ENCODE measurements around the gene BBS9.

- TF ChIP-seq, protein P1, sequence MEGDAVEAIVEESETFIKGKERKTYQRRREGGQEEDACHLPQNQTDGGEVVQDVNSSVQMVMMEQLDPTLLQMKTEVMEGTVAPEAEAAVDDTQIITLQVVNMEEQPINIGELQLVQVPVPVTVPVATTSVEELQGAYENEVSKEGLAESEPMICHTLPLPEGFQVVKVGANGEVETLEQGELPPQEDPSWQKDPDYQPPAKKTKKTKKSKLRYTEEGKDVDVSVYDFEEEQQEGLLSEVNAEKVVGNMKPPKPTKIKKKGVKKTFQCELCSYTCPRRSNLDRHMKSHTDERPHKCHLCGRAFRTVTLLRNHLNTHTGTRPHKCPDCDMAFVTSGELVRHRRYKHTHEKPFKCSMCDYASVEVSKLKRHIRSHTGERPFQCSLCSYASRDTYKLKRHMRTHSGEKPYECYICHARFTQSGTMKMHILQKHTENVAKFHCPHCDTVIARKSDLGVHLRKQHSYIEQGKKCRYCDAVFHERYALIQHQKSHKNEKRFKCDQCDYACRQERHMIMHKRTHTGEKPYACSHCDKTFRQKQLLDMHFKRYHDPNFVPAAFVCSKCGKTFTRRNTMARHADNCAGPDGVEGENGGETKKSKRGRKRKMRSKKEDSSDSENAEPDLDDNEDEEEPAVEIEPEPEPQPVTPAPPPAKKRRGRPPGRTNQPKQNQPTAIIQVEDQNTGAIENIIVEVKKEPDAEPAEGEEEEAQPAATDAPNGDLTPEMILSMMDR (IDR thresholded peaks at IDR 0.05), result no peak
- no peak for TF ChIP-seq EZH2 (IDR thresholded peaks at IDR 0.05; ENCODE audit: borderline replicate concordance, insufficient read depth, low read depth, low read length, poor library complexity, severe bottlenecking)
Measured at GRCh38 chr7:33554046-33554445, 424.7 kb downstream of the BBS9 start.

All from B cell (primary cell).